ENCODE results near the gene PFN2. TPM values are rescaled to one million over a fixed set of nuclear protein-coding genes. Genes with fewer than 3 reads are reported as not detected.

Gene PFN2
- polyA plus RNA-seq, 3 donors = not detected

DNA sequence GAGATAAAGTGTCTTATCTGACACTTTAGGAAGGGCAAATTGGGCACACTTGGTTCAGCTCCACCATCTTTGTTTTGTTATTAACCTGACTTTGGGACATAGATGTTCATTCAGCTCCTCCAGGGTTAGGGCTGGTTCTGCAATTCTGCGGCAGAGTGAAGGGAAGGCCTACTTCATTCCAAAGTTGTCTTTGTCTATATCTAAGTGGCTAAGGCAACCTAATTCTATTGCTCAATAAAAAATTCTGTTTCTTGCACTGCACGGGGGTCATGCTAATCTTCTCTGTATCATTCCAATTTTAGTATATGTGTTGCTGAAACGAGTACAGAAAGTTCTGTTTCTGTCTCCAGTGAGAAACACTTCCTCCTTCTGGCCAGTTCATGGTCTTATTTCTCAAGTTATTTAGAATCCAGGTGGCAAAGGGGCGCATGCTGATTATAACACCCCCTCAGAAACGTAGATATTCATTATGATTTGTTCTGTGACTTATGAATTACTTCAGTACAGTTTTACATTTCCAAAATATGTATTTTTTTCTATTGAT lies 53.5 kb downstream of the PFN2 start:
- peak overlapping the region in 3 of 7 donors; percentile 4 to 55 (median 12) for H3K27ac Mint-ChIP-seq
- peaks cover 64% of the 10 kb centered on the region for H4K20me1 ChIP-seq (ENCODE audit: insufficient read depth, low read length)
- H3K4me2 ChIP-seq (replicated peaks; ENCODE audit: extremely low read depth, low read length, poor library complexity, severe bottlenecking) = no peak overlapping the region
- no peaks in the 10 kb centered on the region for H3K4me1 ChIP-seq (ENCODE audit: control insufficient read depth in 1 of 2, insufficient read depth in 2 of 2, low read length in 2 of 2)
- no peak overlapping the region for H3K9ac ChIP-seq (ENCODE audit: insufficient read depth, low read length, poor library complexity, severe bottlenecking)
- intact Hi-C loops (cut with micrococcal nuclease) = no loop called here
- H3K4me3 Mint-ChIP-seq = no peak overlapping the region
- H2AFZ ChIP-seq (ENCODE audit: insufficient read depth, low read depth, low read length, poor library complexity, severe bottlenecking) = no peak overlapping the region
- H3K4me1 Mint-ChIP-seq = peaks cover 6% of the 10 kb centered on the region
- peaks cover 53 to 64% of the 10 kb centered on the region in 2 donors for H3K36me3 Mint-ChIP-seq
- H3K27ac ChIP-seq (ENCODE audit: low read depth in 1 of 2, low read length in 2 of 2) = peak overlapping the region in 1 of 2 donors; percentile 15
- H3K27me3 ChIP-seq (ENCODE audit: control insufficient read depth in 2 of 2, insufficient read depth in 2 of 2, low read length in 2 of 2) = no peaks in the 10 kb centered on the region
- DNase-seq = no peak
- no peaks in the 10 kb centered on the region for H3K27me3 Mint-ChIP-seq (ENCODE audit: low read depth in 3 of 3)
- peaks cover 34 to 80% of the 10 kb centered on the region in 2 donors for H3K36me3 ChIP-seq (replicated peaks in 1 of 2; ENCODE audit: control insufficient read depth in 1 of 2, insufficient read depth in 2 of 2, low read length in 2 of 2)
- no peaks in the 10 kb centered on the region for H3K9me3 Mint-ChIP-seq
- WGBS (ENCODE audit: insufficient coverage) = no CpG with 5 or more reads among the region's 5 CpGs
- no peak for TF ChIP-seq CTCF (IDR thresholded peaks at IDR 0.05)
- H3K4me3 ChIP-seq (replicated peaks in 1 of 3; ENCODE audit: low read depth in 2 of 3, low read length in 3 of 3) = no peak overlapping the region
- no peaks in the 10 kb centered on the region for H3K9me3 ChIP-seq (replicated peaks in 1 of 2; ENCODE audit: control insufficient read depth in 1 of 2, insufficient read depth in 1 of 2, low read length in 2 of 2)
- no peaks in the 10 kb centered on the region for H3K79me2 ChIP-seq (ENCODE audit: insufficient read depth, low read length)

Small RNAs within 50 kb of the gene (small RNA-seq; reads per million reads assigned to genes)
- gene RNU6-720P (ENCODE audit: insufficient read length, low read depth) = not detected

Other genes starting within 250 kb of the PFN2 start
- gene COMMD2, start 218.4 kb downstream of the PFN2 start, polyA plus RNA-seq = 10 to 100 TPM; 15.1 to 74.4 (median 73.5) TPM
- gene ANKUB1, start 178.3 kb downstream of the PFN2 start, polyA plus RNA-seq = under 1 TPM in 1 of 3 donors, not detected in 2; 0.05 TPM
- gene RNF13, start 157.7 kb downstream of the PFN2 start, polyA plus RNA-seq = 100 to 1,000 TPM in 2 of 3 donors, 10 to 100 TPM in 1; 95.4 to 481 (median 462) TPM